Measurements from ENCODE around the gene HNF1A.

HNF1A gene

GRCh38 chr12:120988234-120988633 is 9.9 kb downstream of the HNF1A start:
- DNase-seq (ENCODE audit: low spot score): no peak
- peak; percentile 87 for FAIRE-seq

- FAIRE-seq (no peak), DNase-seq (ENCODE audit: low spot score) (no peak)
Measured at GRCh38 chr12:120988658-120989057, 10.3 kb downstream of the HNF1A start.

- FAIRE-seq (no peak), DNase-seq (ENCODE audit: low spot score) (no peak)
Measured at GRCh38 chr12:120989687-120990086, 11.3 kb downstream of the HNF1A start.

- no peak for DNase-seq (ENCODE audit: low spot score)
- FAIRE-seq: no peak
Measured at GRCh38 chr12:120990487-120991055, 12.2 kb downstream of the HNF1A start.

- no peak for FAIRE-seq
Measured at GRCh38 chr12:120991965-120992364, 13.6 kb downstream of the HNF1A start.

GRCh38 chr12:120992989-120993388 is 14.6 kb downstream of the HNF1A start:
- DNase-seq (ENCODE audit: low spot score): no peak
- FAIRE-seq: no peak

More at GRCh38 chr12:120991965-120992364, 13.6 kb downstream of the HNF1A start:
- no peak for DNase-seq (ENCODE audit: low spot score)

- FAIRE-seq: no peak
- DNase-seq (ENCODE audit: low spot score): no peak
Measured at GRCh38 chr12:120993496-120993895, 15.2 kb downstream of the HNF1A start.

- FAIRE-seq (no peak), DNase-seq (ENCODE audit: low spot score) (no peak)
Measured at GRCh38 chr12:120994059-120994458, 15.7 kb downstream of the HNF1A start.

GRCh38 chr12:120994589-120995337 is 16.4 kb downstream of the HNF1A start:
- peak; percentile 90 for FAIRE-seq

GRCh38 chr12:120996133-120996746 is 17.9 kb downstream of the HNF1A start:
- FAIRE-seq (no peak), DNase-seq (ENCODE audit: low spot score) (no peak)

More at GRCh38 chr12:120994589-120995337, 16.4 kb downstream of the HNF1A start:
- no peak for DNase-seq (ENCODE audit: low spot score)

GRCh38 chr12:120997448-120997847 is 19.1 kb downstream of the HNF1A start:
- FAIRE-seq (peak; percentile 40), DNase-seq (ENCODE audit: low spot score) (no peak)

GRCh38 chr12:120998435-120998834 is 20.1 kb downstream of the HNF1A start:
- DNase-seq (ENCODE audit: low spot score) (no peak), FAIRE-seq (no peak)

GRCh38 chr12:120999191-121000120 is 21.1 kb downstream of the HNF1A start:
- FAIRE-seq: no peak
- no peak for DNase-seq (ENCODE audit: low spot score)

GRCh38 chr12:121000530-121000929 is 22.2 kb downstream of the HNF1A start:
- DNase-seq (ENCODE audit: low spot score) (no peak), FAIRE-seq (no peak)

- DNase-seq (ENCODE audit: low spot score) (no peak), FAIRE-seq (no peak)
Measured at GRCh38 chr12:121001060-121001459, 22.7 kb downstream of the HNF1A start.

- FAIRE-seq (no peak), DNase-seq (ENCODE audit: low spot score) (no peak)
Measured at GRCh38 chr12:121001841-121002483, 23.6 kb downstream of the HNF1A start.

- no peak for DNase-seq (ENCODE audit: low spot score)
- FAIRE-seq: no peak
Measured at GRCh38 chr12:121003650-121004049, 25.3 kb downstream of the HNF1A start.

- DNase-seq (ENCODE audit: low spot score) (no peak), FAIRE-seq (peak; percentile 37)
Measured at GRCh38 chr12:121004253-121004815, 26.0 kb downstream of the HNF1A start.

- FAIRE-seq: no peak
- DNase-seq (ENCODE audit: low spot score): peak; percentile 37
Measured at GRCh38 chr12:121005346-121005815, 27.0 kb downstream of the HNF1A start.

GRCh38 chr12:121008347-121009098 is 30.2 kb downstream of the HNF1A start:
- FAIRE-seq: no peak
- DNase-seq (ENCODE audit: low spot score): no peak
